ENCODE measurements around the gene FRK.

FRK gene

GRCh38 chr6:116040993-116041392 is 19.7 kb downstream of the FRK start:
- FAIRE-seq, result no peak
- DNase-seq (ENCODE audit: extremely low spot score, insufficient read length, low read depth), result no peak

- FAIRE-seq (no peak), DNase-seq (ENCODE audit: extremely low spot score, insufficient read length, low read depth) (no peak)
Measured at GRCh38 chr6:116036885-116037284, 23.8 kb downstream of the FRK start.

GRCh38 chr6:116036075-116036773 is 24.5 kb downstream of the FRK start:
- peak; percentile 26 for FAIRE-seq

GRCh38 chr6:116035616-116036015 is 25.1 kb downstream of the FRK start:
- FAIRE-seq (no peak), DNase-seq (ENCODE audit: extremely low spot score, insufficient read length, low read depth) (no peak)

More at GRCh38 chr6:116036075-116036773, 24.5 kb downstream of the FRK start:
- no peak for DNase-seq (ENCODE audit: extremely low spot score, insufficient read length, low read depth)

- no peak for FAIRE-seq
- no peak for DNase-seq (ENCODE audit: extremely low spot score, insufficient read length, low read depth)
Measured at GRCh38 chr6:116034327-116034726, 26.4 kb downstream of the FRK start.

DNA sequence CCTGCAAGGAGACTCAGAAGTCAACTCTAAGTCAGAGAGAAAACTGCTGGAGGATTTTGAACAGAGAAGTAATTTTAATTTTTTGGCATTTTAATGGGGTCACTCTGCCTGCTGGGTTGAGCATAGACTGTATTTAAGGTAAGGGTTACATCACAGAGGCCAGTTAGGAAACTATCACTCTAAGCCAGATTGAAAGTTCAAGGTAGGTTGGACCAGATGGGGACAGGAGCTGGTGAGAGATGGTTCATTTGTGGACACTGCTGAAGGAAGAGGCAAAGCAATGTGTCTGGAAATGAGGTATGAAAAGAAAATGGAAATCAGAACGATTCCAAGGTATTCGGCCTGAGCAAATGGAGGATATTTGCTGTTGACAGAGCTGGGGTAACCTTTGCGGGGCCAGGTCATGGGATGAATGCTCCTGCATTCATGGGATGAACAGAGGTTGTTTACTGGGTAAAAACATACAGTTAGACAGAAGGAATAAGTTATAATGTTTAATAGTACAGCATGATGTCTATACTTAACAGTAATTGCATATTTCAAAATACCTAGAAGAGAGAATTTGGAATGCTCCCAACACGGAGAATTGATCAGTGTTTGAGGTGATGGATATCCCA is 26.9 kb downstream of the FRK start:
- FAIRE-seq (no peak), DNase-seq (ENCODE audit: extremely low spot score, insufficient read length, low read depth) (no peak)

DNA sequence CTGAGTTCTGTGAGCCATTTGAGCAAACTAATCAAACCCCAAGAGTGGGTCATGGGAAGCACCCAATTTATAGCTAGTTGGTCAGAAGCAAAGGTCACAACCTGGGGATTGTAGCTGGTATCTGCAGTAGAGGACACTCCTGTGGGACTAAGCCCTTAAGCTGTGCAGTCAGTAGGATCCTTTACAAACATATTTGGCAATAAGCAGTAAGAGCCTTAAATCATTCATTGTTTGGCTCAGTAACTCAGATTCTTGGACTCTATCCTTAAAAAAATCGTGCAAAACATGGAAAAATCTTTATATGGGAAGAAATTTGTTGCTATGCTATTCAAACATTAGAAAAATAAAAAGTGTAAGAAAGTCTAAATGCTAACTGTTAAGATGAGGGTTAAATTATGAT is 29.9 kb downstream of the FRK start:
- FAIRE-seq (no peak), DNase-seq (ENCODE audit: extremely low spot score, insufficient read length, low read depth) (no peak)

DNA sequence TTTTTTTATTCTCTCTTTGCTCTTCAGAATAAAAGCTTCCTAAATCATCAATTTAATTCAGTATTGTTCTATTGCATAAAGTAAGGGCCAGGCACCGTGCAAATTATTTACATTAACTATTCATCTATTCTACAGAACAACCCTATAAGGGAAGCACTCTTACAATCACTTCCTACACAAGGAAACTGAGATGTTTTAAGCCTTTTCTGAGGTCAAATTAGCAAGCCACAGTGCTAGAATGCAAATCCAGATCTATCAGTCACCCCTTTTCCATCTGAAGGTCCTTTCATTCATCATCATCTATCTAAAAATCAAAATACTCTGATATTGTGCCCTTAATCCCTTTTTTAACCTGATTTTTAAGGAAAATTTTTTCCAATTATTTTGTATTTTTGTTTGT is 31.2 kb downstream of the FRK start:
- FAIRE-seq (peak; percentile 33), DNase-seq (ENCODE audit: extremely low spot score, insufficient read length, low read depth) (no peak)

DNA sequence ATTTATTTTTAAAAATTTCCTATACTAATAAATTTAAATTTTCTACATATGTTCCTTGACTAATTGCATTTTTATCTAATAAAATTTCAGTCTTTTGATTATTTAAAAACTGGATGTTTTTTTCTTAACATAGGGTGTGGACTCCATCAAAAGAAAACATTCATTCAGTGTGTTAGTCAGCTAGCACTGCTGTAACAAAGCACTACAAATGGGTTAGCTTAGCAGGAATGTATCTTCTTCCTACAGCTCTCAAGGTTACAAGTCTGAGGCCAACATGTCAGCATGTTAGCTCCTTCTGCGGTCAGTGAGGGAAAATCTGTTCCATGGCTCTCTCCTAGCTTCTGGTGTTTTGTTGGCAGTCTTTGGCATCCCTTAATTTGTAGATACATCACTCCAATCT is 32.5 kb downstream of the FRK start:
- DNase-seq (ENCODE audit: extremely low spot score, insufficient read length, low read depth) (no peak), FAIRE-seq (no peak)

GRCh38 chr6:116027801-116028200 is 32.9 kb downstream of the FRK start:
- DNase-seq (ENCODE audit: extremely low spot score, insufficient read length, low read depth) (no peak), FAIRE-seq (peak; percentile 52)

GRCh38 chr6:116025405-116025804 is 35.3 kb downstream of the FRK start:
- FAIRE-seq (no peak), DNase-seq (ENCODE audit: extremely low spot score, insufficient read length, low read depth) (no peak)

GRCh38 chr6:116022841-116023445 is 37.7 kb downstream of the FRK start:
- FAIRE-seq (no peak), DNase-seq (ENCODE audit: extremely low spot score, insufficient read length, low read depth) (no peak)

GRCh38 chr6:116020738-116021137 is 40.0 kb downstream of the FRK start:
- DNase-seq (ENCODE audit: extremely low spot score, insufficient read length, low read depth) (no peak), FAIRE-seq (peak; percentile 15)

- FAIRE-seq (peak; percentile 93), DNase-seq (ENCODE audit: extremely low spot score, insufficient read length, low read depth) (no peak)
Measured at GRCh38 chr6:116019428-116019827, 41.3 kb downstream of the FRK start.

GRCh38 chr6:116018976-116019375 is 41.7 kb downstream of the FRK start:
- no peak for FAIRE-seq

DNA sequence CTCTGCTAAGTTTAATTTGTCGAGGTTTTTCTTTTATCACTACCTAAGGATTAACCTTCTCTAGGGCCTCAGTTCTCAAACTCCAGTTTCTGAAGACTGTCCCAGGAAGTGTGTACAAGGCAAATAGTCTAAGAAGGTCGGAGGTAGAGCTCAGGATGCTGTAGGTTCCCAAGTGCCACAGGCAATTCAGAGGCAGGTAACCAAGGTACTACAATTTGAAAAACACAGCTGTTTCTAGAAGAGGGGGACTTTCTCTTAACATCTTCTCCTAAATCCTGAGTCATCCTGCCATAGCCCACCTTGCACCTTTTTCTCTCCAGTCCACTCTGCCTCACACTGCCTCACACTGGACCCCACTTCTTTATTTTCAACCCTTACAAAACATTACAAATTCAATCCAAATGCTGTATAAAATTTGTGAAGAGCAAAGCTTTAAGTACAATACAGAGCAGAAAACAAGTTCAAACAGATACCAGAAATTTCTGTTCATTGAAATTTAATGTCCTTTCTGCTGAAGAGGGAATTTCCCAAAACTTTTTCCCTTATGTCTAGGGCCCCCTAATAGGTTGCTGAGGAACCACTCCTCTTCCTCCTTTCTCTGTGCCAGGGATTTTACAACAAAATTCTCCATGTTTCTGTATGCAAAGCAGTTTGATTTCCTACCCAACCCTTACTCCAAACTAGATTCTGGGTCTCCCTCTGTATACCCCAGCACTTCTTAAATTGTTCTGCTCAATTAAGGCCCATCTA is 43.0 kb downstream of the FRK start:
- FAIRE-seq, result peak; percentile 42

More at GRCh38 chr6:116018976-116019375, 41.7 kb downstream of the FRK start:
- DNase-seq (ENCODE audit: extremely low spot score, insufficient read length, low read depth), result no peak

DNA sequence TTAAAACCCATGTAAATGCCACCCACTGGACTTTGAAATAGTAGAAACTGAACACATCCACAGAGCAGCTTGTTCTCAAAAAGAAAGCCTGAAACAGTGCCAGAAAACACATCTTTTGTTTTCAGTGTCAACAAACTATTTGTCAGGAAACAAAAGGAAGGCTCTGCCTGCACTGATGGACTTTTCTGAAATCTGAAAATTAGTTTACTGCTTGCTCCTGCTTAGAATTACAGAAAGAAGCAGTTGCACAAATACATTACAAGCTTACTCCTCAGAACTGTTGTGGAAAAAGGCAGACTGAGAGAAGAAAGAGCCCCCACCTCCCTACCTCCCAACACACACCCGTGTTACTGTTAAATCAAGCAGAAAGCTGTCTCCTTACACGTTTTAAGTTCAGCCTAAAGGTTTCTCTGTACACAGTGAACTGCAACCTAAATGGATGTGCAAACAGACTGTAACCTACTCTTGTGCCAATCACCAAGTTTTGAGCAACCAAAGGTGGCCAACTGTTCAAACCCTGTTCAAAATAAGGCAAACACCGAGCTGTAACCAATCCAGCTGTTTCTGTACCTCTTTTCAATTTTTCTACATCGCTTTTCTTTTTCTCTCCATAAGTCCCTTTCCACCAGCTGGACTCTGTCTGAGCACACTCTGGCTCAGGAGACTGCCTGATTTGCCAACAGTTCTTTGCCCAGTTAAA is 43.7 kb downstream of the FRK start:
- peak; percentile 87 for FAIRE-seq
- no peak for DNase-seq (ENCODE audit: extremely low spot score, insufficient read length, low read depth)

More for the DNA sequence above, 43.0 kb downstream of the FRK start:
- no peak for DNase-seq (ENCODE audit: extremely low spot score, insufficient read length, low read depth)

- DNase-seq (ENCODE audit: extremely low spot score, insufficient read length, low read depth) (no peak), FAIRE-seq (no peak)
Measured at GRCh38 chr6:116015983-116016382, 44.7 kb downstream of the FRK start.

DNA sequence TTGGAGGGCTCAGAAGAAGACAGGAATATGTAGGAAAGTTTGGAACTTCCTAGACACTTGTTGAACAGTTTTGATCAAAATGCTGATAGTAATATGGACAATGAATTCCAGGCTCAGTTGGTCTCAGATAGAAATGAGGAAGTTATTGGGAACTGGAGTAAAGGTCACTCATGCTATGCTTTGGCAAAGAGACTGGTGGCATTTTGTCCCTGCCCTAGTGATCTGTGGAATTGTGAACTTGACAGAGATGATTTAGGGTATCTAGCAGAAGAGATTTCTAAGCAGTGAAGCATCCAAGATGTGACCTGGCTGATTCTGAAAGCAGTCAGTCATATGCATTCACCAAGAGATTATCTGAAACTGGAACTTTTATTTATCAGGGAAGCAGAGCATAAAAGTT is 45.1 kb downstream of the FRK start:
- DNase-seq (ENCODE audit: extremely low spot score, insufficient read length, low read depth) (no peak), FAIRE-seq (peak; percentile 56)

- FAIRE-seq (no peak), DNase-seq (ENCODE audit: extremely low spot score, insufficient read length, low read depth) (no peak)
Measured at GRCh38 chr6:116012951-116013350, 47.7 kb downstream of the FRK start.
